ENCODE measurements around the gene RAET1G.
"Not testable (repeated sequence)": the region's sequence is repeated elsewhere in the genome, so short reads cannot be mapped to it uniquely, and the experiment has no call there.

DNA sequence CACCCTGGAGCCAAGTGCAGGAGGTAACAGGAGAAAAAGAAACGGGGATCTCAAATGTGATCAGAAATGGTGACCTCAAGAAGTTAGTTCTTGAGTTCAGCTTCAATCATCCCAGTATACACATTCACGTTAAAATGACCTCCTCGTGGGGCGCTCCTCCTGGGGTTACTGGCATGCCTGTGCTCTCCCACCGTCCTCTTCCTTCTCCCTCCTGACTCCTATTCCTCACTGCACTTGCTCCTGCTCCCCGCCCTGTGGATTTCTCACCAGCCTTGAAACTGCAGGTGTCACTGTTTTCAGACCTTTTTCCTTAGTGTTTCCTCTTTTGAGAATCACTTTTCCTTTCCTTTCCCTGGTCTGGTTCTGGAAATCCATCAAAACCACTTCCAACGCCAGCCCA, 23.7 kb upstream of the RAET1G start:
- TF ChIP-seq, protein P1, sequence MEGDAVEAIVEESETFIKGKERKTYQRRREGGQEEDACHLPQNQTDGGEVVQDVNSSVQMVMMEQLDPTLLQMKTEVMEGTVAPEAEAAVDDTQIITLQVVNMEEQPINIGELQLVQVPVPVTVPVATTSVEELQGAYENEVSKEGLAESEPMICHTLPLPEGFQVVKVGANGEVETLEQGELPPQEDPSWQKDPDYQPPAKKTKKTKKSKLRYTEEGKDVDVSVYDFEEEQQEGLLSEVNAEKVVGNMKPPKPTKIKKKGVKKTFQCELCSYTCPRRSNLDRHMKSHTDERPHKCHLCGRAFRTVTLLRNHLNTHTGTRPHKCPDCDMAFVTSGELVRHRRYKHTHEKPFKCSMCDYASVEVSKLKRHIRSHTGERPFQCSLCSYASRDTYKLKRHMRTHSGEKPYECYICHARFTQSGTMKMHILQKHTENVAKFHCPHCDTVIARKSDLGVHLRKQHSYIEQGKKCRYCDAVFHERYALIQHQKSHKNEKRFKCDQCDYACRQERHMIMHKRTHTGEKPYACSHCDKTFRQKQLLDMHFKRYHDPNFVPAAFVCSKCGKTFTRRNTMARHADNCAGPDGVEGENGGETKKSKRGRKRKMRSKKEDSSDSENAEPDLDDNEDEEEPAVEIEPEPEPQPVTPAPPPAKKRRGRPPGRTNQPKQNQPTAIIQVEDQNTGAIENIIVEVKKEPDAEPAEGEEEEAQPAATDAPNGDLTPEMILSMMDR (IDR thresholded peaks at IDR 0.05) = not testable (repeated sequence)
- not testable (repeated sequence) for TF ChIP-seq TCF7L2, POLR2AphosphoS5 (IDR thresholded peaks at IDR 0.05; ENCODE audit: low read depth, low read length)

Measured in Panc1 (cell line).